Adrenal gland (tissue), 5 donors: ENCODE measurements around the gene RASA3.

ENCODE experiments used
- POLR2A ChIP-seq, 2 donors: fragments of 450-650 bp; IDR thresholded peaks; one replicate each; pipeline ENCODE4 v1.6.1; 2017; ENCODE audit warnings: antibody characterized with exemption in 2 of 2, mild to moderate bottlenecking in 2 of 2, moderate library complexity in 1 of 2
- TF ChIP-seq, protein P1 (sequence below), 6 experiments: fragments of 450-650 bp in 4 of 6; fragments of 200-600 bp in 2 of 6; sonication (generic) in 1 of 6; IDR thresholded peaks; 1 replicate in 5 of 6; 2 replicates in 1 of 6; pipeline versions ENCODE4 v1.5.1 to v1.8.0; 2016 to 2021; ENCODE audit warnings: antibody characterized with exemption in 6 of 6, mild to moderate bottlenecking in 2 of 6, moderate library complexity in 1 of 6
- donor health status: DM: no; HTN: no; CAD: no.

DNA sequence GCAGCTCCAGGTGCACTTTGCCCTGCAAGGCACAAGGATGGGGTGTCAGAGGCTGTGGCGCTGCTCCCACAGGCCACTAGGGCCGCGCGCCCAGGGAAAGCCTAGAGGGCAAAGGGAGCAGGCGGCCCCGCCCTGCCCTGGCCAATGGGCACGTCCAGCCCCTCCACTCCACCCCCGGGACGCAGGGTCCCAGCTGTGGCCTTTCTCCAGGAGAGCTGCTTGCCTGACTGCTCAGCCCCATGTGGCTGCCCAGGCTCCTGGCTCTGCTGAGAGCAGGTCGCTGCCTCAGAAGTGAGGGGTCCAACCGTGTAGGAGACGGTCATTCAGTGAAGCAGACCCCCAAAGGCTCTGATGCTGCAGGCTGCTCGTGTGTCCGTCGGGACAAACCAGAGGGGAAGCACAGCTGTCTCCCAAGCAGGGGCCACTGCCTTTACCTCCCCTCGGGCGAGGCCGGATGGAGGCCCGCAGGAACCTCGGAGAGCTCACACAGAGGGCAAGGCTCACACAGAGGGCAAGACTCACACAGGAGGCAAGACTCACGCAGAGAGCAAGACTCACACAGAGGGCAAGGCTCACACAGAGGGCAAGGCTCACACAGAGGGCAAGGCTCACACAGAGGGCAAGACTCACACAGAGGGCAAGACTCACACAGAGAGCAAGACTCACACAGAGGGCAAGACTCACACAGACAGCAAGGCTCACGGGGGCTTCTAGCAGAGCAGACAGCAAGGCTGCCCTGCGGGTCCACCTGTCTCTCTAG lies 102.4 kb downstream of the RASA3 start:
- TF ChIP-seq, protein P1, sequence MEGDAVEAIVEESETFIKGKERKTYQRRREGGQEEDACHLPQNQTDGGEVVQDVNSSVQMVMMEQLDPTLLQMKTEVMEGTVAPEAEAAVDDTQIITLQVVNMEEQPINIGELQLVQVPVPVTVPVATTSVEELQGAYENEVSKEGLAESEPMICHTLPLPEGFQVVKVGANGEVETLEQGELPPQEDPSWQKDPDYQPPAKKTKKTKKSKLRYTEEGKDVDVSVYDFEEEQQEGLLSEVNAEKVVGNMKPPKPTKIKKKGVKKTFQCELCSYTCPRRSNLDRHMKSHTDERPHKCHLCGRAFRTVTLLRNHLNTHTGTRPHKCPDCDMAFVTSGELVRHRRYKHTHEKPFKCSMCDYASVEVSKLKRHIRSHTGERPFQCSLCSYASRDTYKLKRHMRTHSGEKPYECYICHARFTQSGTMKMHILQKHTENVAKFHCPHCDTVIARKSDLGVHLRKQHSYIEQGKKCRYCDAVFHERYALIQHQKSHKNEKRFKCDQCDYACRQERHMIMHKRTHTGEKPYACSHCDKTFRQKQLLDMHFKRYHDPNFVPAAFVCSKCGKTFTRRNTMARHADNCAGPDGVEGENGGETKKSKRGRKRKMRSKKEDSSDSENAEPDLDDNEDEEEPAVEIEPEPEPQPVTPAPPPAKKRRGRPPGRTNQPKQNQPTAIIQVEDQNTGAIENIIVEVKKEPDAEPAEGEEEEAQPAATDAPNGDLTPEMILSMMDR (IDR thresholded peaks at IDR 0.05), result no peak
- TF ChIP-seq POLR2A (IDR thresholded peaks at IDR 0.05), result no peak
